HEK293 (cell line): ENCODE results near the gene DCP1B.

Experiments used
- GLI4 ChIP-seq: fragments of 450-650 bp; formaldehyde crosslinking; IDR thresholded peaks from 2 replicates; pipeline ENCODE4 v1.5.1; 2016; ENCODE audit warnings: missing biosample characterization, missing genetic modification characterization
- KLF7 ChIP-seq: fragments of 450-650 bp; formaldehyde crosslinking; IDR thresholded peaks from 2 replicates; pipeline ENCODE4 v1.5.1; 2016; ENCODE audit warnings: missing biosample characterization, missing genetic modification characterization, borderline replicate concordance
- SCRT1 ChIP-seq: fragments of 450-650 bp; formaldehyde crosslinking; IDR thresholded peaks from 2 replicates; pipeline ENCODE4 v1.5.1; 2016; ENCODE audit warnings: missing biosample characterization, missing genetic modification characterization, borderline replicate concordance
- SP2 ChIP-seq: fragments of 450-650 bp; formaldehyde crosslinking; IDR thresholded peaks from 2 replicates; pipeline ENCODE4 v1.5.1; 2016; ENCODE audit warnings: missing biosample characterization, missing genetic modification characterization
- SP3 ChIP-seq: fragments of 450-650 bp; formaldehyde crosslinking; IDR thresholded peaks from 2 replicates; pipeline ENCODE4 v1.5.1; 2016; ENCODE audit warnings: missing biosample characterization, missing genetic modification characterization
- YY2 ChIP-seq: fragments of 450-650 bp; formaldehyde crosslinking; IDR thresholded peaks from 2 replicates; pipeline ENCODE4 v1.5.1; 2016; ENCODE audit warnings: missing biosample characterization, missing genetic modification characterization
- ZBTB20 ChIP-seq: fragments of 450-650 bp; formaldehyde crosslinking; IDR thresholded peaks from 2 replicates; pipeline ENCODE4 v1.5.1; 2016; ENCODE audit warnings: missing biosample characterization, missing genetic modification characterization
- ZBTB8A ChIP-seq: fragments of 450-650 bp; formaldehyde crosslinking; IDR thresholded peaks from 2 replicates; pipeline ENCODE4 v1.5.1; 2016; ENCODE audit warnings: missing biosample characterization, missing genetic modification characterization
- ZFHX2 ChIP-seq: fragments of 450-650 bp; formaldehyde crosslinking; conservative IDR thresholded peaks from 2 replicates; pipeline ENCODE4 v1.5.1; 2016; ENCODE audit warnings: missing biosample characterization, missing genetic modification characterization
- ZFP69B ChIP-seq: fragments of 450-650 bp; formaldehyde crosslinking; IDR thresholded peaks from 2 replicates; pipeline ENCODE4 v1.5.1; 2016; ENCODE audit warnings: missing biosample characterization, missing genetic modification characterization
- ZNF112 ChIP-seq: fragments of 450-650 bp; formaldehyde crosslinking; IDR thresholded peaks from 2 replicates; pipeline ENCODE4 v1.5.0; 2017; ENCODE audit warnings: missing biosample characterization, missing genetic modification characterization
- ZNF169 ChIP-seq: fragments of 450-650 bp; formaldehyde crosslinking; IDR thresholded peaks from 2 replicates; pipeline ENCODE4 v1.5.1; 2016; ENCODE audit warnings: missing biosample characterization, missing genetic modification characterization
- ZNF292 ChIP-seq: fragments of 450-650 bp; formaldehyde crosslinking; IDR thresholded peaks from 2 replicates; pipeline ENCODE4 v1.5.1; 2016; ENCODE audit warnings: low read depth, missing biosample characterization, missing genetic modification characterization, borderline replicate concordance
- ZNF311 ChIP-seq: fragments of 450-650 bp; formaldehyde crosslinking; IDR thresholded peaks from 2 replicates; pipeline ENCODE4 v1.5.1; 2017; ENCODE audit warnings: missing biosample characterization, missing genetic modification characterization, borderline replicate concordance
- ZNF37A ChIP-seq: fragments of 450-650 bp; IDR thresholded peaks from 2 replicates; pipeline ENCODE4 v1.5.1; 2018; ENCODE audit warnings: missing biosample characterization, missing genetic modification characterization
- ZNF404 ChIP-seq: fragments of 450-650 bp; formaldehyde crosslinking; IDR thresholded peaks from 2 replicates; pipeline ENCODE4 v1.5.1; 2017; ENCODE audit warnings: missing biosample characterization, missing genetic modification characterization
- ZNF555 ChIP-seq: fragments of 450-650 bp; formaldehyde crosslinking; conservative IDR thresholded peaks from 2 replicates; pipeline ENCODE4 v1.5.1; 2017; ENCODE audit warnings: missing biosample characterization, mild to moderate bottlenecking, missing genetic modification characterization, inconsistent platforms
- ZNF558 ChIP-seq: fragments of 450-650 bp; formaldehyde crosslinking; IDR thresholded peaks from 2 replicates; pipeline ENCODE4 v1.5.1; 2016; ENCODE audit warnings: missing biosample characterization, missing genetic modification characterization
- ZNF585B ChIP-seq: fragments of 450-650 bp; formaldehyde crosslinking; IDR thresholded peaks from 2 replicates; pipeline ENCODE4 v1.5.1; 2016; ENCODE audit warnings: missing biosample characterization, missing genetic modification characterization
- ZNF707 ChIP-seq: fragments of 450-650 bp; formaldehyde crosslinking; IDR thresholded peaks from 2 replicates; pipeline ENCODE4 v1.5.1; 2016; ENCODE audit warnings: missing biosample characterization, missing genetic modification characterization
- ZSCAN30 ChIP-seq: fragments of 450-650 bp; IDR thresholded peaks from 2 replicates; pipeline ENCODE4 v1.5.1; 2018; ENCODE audit warnings: missing biosample characterization, mild to moderate bottlenecking, missing genetic modification characterization, moderate library complexity
- TF ChIP-seq, protein P1 (sequence below): fragments of 450-650 bp; formaldehyde crosslinking; IDR thresholded peaks from 2 replicates; pipeline ENCODE4 v1.5.1; 2016; ENCODE audit warnings: missing biosample characterization, missing genetic modification characterization
- TF ChIP-seq, protein P2 (sequence below): sonication (generic); formaldehyde crosslinking; IDR thresholded peaks from 2 replicates; pipeline ENCODE4 v1.8.1; 2022; ENCODE audit warnings: mild to moderate bottlenecking, moderate library complexity, missing genetic modification reagents
- TF ChIP-seq, protein P3 (sequence below): fragments of 450-650 bp; formaldehyde crosslinking; IDR thresholded peaks from 2 replicates; pipeline ENCODE4 v1.5.1; 2016; ENCODE audit warnings: missing biosample characterization, missing genetic modification characterization
- TF ChIP-seq, protein P4 (sequence below): fragments of 450-650 bp; formaldehyde crosslinking; IDR thresholded peaks from 2 replicates; pipeline ENCODE4 v1.5.1; 2016; ENCODE audit warnings: missing biosample characterization, missing genetic modification characterization
- TF ChIP-seq, protein P5 (sequence below): fragments of 450-650 bp; formaldehyde crosslinking; IDR thresholded peaks from 2 replicates; pipeline ENCODE4 v1.5.1; 2016; ENCODE audit warnings: missing biosample characterization, missing genetic modification characterization
- TF ChIP-seq, protein P6 (sequence below): fragments of 450-650 bp; formaldehyde crosslinking; IDR thresholded peaks from 2 replicates; pipeline ENCODE4 v1.5.1; 2016; ENCODE audit warnings: missing biosample characterization, missing genetic modification characterization
- TF ChIP-seq, protein P7 (sequence below): IDR thresholded peaks from 2 replicates; pipeline ENCODE4 v1.6.1; 2011; ENCODE audit warnings: mild to moderate bottlenecking, low read depth, low read length, borderline replicate concordance

The DCP1B gene

DNA sequence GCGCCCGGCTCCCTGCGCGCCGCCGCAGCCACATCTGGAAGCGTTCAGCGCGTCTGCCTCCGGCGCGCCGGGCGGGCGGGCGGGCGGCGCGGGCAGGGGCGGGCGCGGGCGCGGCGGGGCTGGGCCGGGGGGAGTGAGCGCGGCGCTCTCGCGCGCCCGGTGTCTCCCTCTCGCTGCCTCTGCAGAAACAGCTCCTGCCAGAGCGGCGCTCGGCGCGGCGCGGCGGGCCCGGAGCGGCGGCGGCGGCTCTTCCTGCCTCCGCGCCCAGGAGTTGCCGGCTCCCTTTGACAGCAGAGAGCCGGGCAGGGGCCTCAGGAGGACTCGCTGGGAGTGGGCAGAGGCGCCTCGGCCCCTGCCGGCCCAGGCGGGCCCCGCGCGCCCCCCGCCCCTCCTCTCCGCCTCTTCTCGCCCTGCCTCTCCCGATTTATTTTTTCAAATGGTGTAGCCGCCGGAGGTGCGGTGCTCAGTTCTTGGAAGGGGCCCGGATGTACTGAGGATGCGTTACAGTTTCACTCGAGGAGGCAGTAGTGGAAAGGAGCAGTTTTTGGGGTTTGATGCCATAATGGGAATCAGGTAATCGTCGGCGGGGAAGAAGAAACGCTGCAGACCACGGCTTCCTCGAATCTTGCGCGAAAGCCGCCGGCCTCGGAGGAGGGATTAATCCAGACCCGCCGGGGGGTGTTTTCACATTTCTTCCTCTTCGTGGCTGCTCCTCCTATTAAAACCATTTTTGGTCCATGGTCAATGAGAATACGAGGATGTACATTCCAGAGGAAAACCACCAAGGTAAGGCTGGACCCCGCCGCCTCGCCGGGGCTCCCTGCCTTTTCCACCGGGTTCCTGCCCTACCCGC lies 48.8 kb upstream of the DCP1B start, which contains the start of gene CACNA1C (continued):
- TF ChIP-seq SCRT1 (tag by site-specific recombination) (no peak), ZNF558 (tag by site-specific recombination) (no peak), ZNF311 (no peak), GLI4 (no peak), ZBTB20 (tag by site-specific recombination) (peak; percentile 53; the same call in 1 of the 2 replicates), SP2 (tag by site-specific recombination) (peak; percentile 44), ZBTB8A (peak; percentile 68), ZFHX2 (tag by site-specific recombination) (peak; percentile 52), ZNF37A (no peak), SP3 (tag by site-specific recombination) (peak; percentile 68), ZNF707 (tag by site-specific recombination) (no peak), ZSCAN30 (0 out of 2 replicates have a peak, but pooled peaks have one; percentile 26), KLF7 (tag by site-specific recombination) (no peak), ZNF292 (tag by site-specific recombination) (no peak), ZNF112 (tag by site-specific recombination) (no peak), ZNF404 (tag by site-specific recombination) (no peak), ZFP69B (tag by site-specific recombination) (no peak), ZNF169 (tag by site-specific recombination) (no peak), ZNF555 (no peak), YY2 (no peak), ZNF585B (tag by site-specific recombination) (no peak)
- TF ChIP-seq, protein P1, sequence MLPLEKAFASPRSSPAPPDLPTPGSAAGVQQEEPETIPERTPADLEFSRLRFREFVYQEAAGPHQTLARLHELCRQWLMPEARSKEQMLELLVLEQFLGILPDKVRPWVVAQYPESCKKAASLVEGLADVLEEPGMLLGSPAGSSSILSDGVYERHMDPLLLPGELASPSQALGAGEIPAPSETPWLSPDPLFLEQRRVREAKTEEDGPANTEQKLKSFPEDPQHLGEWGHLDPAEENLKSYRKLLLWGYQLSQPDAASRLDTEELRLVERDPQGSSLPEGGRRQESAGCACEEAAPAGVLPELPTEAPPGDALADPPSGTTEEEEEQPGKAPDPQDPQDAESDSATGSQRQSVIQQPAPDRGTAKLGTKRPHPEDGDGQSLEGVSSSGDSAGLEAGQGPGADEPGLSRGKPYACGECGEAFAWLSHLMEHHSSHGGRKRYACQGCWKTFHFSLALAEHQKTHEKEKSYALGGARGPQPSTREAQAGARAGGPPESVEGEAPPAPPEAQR, result no peak
- TF ChIP-seq, protein P2, sequence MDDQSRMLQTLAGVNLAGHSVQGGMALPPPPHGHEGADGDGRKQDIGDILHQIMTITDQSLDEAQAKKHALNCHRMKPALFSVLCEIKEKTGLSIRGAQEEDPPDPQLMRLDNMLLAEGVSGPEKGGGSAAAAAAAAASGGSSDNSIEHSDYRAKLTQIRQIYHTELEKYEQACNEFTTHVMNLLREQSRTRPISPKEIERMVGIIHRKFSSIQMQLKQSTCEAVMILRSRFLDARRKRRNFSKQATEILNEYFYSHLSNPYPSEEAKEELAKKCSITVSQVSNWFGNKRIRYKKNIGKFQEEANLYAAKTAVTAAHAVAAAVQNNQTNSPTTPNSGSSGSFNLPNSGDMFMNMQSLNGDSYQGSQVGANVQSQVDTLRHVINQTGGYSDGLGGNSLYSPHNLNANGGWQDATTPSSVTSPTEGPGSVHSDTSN (CRISPR knock-in tag), result no peak
- TF ChIP-seq, protein P3, sequence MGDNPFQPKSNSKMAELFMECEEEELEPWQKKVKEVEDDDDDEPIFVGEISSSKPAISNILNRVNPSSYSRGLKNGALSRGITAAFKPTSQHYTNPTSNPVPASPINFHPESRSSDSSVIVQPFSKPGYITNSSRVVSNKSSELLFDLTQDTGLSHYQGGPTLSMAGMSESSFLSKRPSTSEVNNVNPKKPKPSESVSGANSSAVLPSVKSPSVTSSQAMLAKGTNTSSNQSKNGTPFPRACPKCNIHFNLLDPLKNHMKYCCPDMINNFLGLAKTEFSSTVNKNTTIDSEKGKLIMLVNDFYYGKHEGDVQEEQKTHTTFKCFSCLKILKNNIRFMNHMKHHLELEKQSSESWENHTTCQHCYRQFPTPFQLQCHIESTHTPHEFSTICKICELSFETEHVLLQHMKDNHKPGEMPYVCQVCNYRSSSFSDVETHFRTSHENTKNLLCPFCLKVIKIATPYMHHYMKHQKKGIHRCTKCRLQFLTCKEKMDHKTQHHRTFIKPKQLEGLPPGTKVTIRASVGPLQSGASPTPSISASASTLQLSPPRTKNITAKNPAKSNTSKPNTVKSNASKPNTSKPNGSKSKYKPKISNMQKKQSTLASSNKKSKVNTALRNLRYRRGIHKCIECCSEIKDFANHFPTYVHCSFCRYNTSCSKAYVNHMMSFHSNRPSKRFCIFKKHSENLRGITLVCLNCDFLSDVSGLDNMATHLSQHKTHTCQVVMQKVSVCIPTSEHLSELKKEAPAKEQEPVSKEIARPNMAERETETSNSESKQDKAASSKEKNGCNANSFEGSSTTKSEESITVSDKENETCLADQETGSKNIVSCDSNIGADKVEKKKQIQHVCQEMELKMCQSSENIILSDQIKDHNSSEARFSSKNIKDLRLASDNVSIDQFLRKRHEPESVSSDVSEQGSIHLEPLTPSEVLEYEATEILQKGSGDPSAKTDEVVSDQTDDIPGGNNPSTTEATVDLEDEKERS (tag by site-specific recombination), result no peak
- TF ChIP-seq, protein P4, sequence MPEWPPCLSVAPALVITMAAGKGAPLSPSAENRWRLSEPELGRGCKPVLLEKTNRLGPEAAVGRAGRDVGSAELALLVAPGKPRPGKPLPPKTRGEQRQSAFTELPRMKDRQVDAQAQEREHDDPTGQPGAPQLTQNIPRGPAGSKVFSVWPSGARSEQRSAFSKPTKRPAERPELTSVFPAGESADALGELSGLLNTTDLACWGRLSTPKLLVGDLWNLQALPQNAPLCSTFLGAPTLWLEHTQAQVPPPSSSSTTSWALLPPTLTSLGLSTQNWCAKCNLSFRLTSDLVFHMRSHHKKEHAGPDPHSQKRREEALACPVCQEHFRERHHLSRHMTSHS, result no peak
- TF ChIP-seq, protein P5, sequence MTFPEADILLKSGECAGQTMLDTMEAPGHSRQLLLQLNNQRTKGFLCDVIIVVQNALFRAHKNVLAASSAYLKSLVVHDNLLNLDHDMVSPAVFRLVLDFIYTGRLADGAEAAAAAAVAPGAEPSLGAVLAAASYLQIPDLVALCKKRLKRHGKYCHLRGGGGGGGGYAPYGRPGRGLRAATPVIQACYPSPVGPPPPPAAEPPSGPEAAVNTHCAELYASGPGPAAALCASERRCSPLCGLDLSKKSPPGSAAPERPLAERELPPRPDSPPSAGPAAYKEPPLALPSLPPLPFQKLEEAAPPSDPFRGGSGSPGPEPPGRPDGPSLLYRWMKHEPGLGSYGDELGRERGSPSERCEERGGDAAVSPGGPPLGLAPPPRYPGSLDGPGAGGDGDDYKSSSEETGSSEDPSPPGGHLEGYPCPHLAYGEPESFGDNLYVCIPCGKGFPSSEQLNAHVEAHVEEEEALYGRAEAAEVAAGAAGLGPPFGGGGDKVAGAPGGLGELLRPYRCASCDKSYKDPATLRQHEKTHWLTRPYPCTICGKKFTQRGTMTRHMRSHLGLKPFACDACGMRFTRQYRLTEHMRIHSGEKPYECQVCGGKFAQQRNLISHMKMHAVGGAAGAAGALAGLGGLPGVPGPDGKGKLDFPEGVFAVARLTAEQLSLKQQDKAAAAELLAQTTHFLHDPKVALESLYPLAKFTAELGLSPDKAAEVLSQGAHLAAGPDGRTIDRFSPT (tag by site-specific recombination), result no peak
- TF ChIP-seq, protein P6, sequence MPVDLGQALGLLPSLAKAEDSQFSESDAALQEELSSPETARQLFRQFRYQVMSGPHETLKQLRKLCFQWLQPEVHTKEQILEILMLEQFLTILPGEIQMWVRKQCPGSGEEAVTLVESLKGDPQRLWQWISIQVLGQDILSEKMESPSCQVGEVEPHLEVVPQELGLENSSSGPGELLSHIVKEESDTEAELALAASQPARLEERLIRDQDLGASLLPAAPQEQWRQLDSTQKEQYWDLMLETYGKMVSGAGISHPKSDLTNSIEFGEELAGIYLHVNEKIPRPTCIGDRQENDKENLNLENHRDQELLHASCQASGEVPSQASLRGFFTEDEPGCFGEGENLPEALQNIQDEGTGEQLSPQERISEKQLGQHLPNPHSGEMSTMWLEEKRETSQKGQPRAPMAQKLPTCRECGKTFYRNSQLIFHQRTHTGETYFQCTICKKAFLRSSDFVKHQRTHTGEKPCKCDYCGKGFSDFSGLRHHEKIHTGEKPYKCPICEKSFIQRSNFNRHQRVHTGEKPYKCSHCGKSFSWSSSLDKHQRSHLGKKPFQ, result no peak
- TF ChIP-seq, protein P7, sequence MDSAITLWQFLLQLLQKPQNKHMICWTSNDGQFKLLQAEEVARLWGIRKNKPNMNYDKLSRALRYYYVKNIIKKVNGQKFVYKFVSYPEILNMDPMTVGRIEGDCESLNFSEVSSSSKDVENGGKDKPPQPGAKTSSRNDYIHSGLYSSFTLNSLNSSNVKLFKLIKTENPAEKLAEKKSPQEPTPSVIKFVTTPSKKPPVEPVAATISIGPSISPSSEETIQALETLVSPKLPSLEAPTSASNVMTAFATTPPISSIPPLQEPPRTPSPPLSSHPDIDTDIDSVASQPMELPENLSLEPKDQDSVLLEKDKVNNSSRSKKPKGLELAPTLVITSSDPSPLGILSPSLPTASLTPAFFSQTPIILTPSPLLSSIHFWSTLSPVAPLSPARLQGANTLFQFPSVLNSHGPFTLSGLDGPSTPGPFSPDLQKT, result no peak
